ENCODE data around the gene RETN. TPM values are rescaled to one million over a fixed set of nuclear protein-coding genes. Genes with fewer than 3 reads are reported as not detected.

RETN gene
- polyA plus RNA-seq, 1 of the 3 experiments (the other 2 are of a cell fraction) = not detected

GRCh38 chr19:7705387-7706187 is 36.7 kb downstream of the RETN start:
- Histone ChIP-seq H3K9me2 (no peaks in the 10 kb centered on the region), H4K20me1 (ENCODE audit: insufficient read depth) (no peaks in the 10 kb centered on the region), H3F3A (replicated peaks; ENCODE audit: insufficient read depth) (no peaks in the 10 kb centered on the region), H3K4me3 (ENCODE audit: low read depth in 2 of 2, low read length in 1 of 2) (no peak overlapping the region), H2AFZ (ENCODE audit: low read depth) (no peak overlapping the region), H3K4me2 (no peak overlapping the region), H3K9ac (no peak overlapping the region), H3K27ac (ENCODE audit: low read depth in 2 of 2, low read length in 1 of 2) (no peak overlapping the region), H3K36me3 (replicated peaks in 1 of 2; ENCODE audit: control insufficient read depth in 1 of 2, insufficient read depth in 2 of 2, low read length in 1 of 2) (no peaks in the 10 kb centered on the region), H3K79me2 (ENCODE audit: insufficient read depth) (no peaks in the 10 kb centered on the region), H3K27me3 (ENCODE audit: insufficient read depth) (peaks cover 64% of the 10 kb centered on the region), H3K9me3 (no peaks in the 10 kb centered on the region), H3K4me1 (ENCODE audit: control insufficient read depth in 1 of 2, insufficient read depth in 2 of 2, low read depth in 1 of 2, low read length in 1 of 2) (no peaks in the 10 kb centered on the region)
- no peak for TF ChIP-seq FOSL2 (IDR thresholded peaks at IDR 0.05; ENCODE audit: borderline replicate concordance, low read depth)
- no peak for TF ChIP-seq POLR2AphosphoS5 (IDR thresholded peaks at IDR 0.05; ENCODE audit: low read depth, low read length)
- TF ChIP-seq TAF1 (IDR thresholded peaks at IDR 0.05; ENCODE audit: borderline replicate concordance, low read depth, low read length) = no peak
- TF ChIP-seq CHD2 (IDR thresholded peaks at IDR 0.05; ENCODE audit: low read length, partially characterized antibody) = no peak
- TF ChIP-seq MEF2A (IDR thresholded peaks at IDR 0.05; ENCODE audit: borderline replicate concordance, low read depth) = no peak
- no peak for TF ChIP-seq USF1 (IDR thresholded peaks at IDR 0.05; ENCODE audit: borderline replicate concordance, low read depth)
- no peak for TF ChIP-seq TEAD4 (IDR thresholded peaks at IDR 0.05; ENCODE audit: borderline replicate concordance, insufficient read depth)
- no peak for TF ChIP-seq MXI1 (IDR thresholded peaks at IDR 0.05; ENCODE audit: low read depth, low read length)
- no peak for TF ChIP-seq JUND (IDR thresholded peaks at IDR 0.05)
- ChIA-PET POLR2A (no interaction called here), CTCF (interaction anchor here (0.8 kb wide), 1 partner anchor 25 kb away, joined by 4 read pairs; the partner anchor contains the start of gene TRAPPC5)
- no peak for DNase-seq
- WGBS (ENCODE audit: low lambda C conversion rate) = 29% methylated on average over 24 of the region's 24 CpGs

GRCh38 chr19:7706188-7706954 is 37.5 kb downstream of the RETN start:
- Histone ChIP-seq H3K9me3 (no peaks in the 10 kb centered on the region), H3K9ac (no peak overlapping the region), H3K79me2 (ENCODE audit: insufficient read depth) (no peaks in the 10 kb centered on the region), H3K4me2 (no peak overlapping the region), H3K9me2 (no peaks in the 10 kb centered on the region), H3K4me1 (ENCODE audit: control insufficient read depth in 1 of 2, insufficient read depth in 2 of 2, low read depth in 1 of 2, low read length in 1 of 2) (no peaks in the 10 kb centered on the region), H3K36me3 (replicated peaks in 1 of 2; ENCODE audit: control insufficient read depth in 1 of 2, insufficient read depth in 2 of 2, low read length in 1 of 2) (no peaks in the 10 kb centered on the region), H3K27me3 (ENCODE audit: insufficient read depth) (peaks cover 61% of the 10 kb centered on the region), H3K27ac (ENCODE audit: low read depth in 2 of 2, low read length in 1 of 2) (no peak overlapping the region), H2AFZ (ENCODE audit: low read depth) (no peak overlapping the region), H3K4me3 (ENCODE audit: low read depth in 2 of 2, low read length in 1 of 2) (no peak overlapping the region), H3F3A (replicated peaks; ENCODE audit: insufficient read depth) (no peaks in the 10 kb centered on the region), H4K20me1 (ENCODE audit: insufficient read depth) (no peaks in the 10 kb centered on the region)
- TF ChIP-seq GABPA (IDR thresholded peaks at IDR 0.05; ENCODE audit: low read depth) = no peak
- TF ChIP-seq SMC3 (IDR thresholded peaks at IDR 0.05; ENCODE audit: low read depth, low read length) = no peak
- TF ChIP-seq TAF1 (IDR thresholded peaks at IDR 0.05; ENCODE audit: borderline replicate concordance, low read depth, low read length) = no peak
- ChIA-PET POLR2A (no interaction called here), CTCF (interaction anchor here (0.8 to 1.4 kb wide), 2 partner anchors 25 to 138 kb away, joined by 3 to 4 read pairs; partner anchors contain the start of gene TRAPPC5)
- no peak for DNase-seq
- WGBS (ENCODE audit: low lambda C conversion rate) = 16% methylated on average over 14 of the region's 14 CpGs

Data from SK-N-SH (cell line).